MM.1S (cell line): ENCODE results near the gene GRIK4.

Experiments
- DNase-seq: peaks from one replicate; pipeline ENCODE4 v3.0.0-alpha.2; 2015
- H2AFZ ChIP-seq: fragments of 300-600 bp; sonication (generic); 2 replicates; pipeline ENCODE4 v1.6.0; 2016; ENCODE audit warnings: antibody characterized with exemption, low read length
- H3F3A ChIP-seq: fragments of 300-600 bp; sonication (generic); 2 replicates; pipeline ENCODE4 v1.6.1; 2016; ENCODE audit warnings: mild to moderate bottlenecking, antibody characterized with exemption, low read length, moderate library complexity, mixed read lengths; ENCODE audit not compliant: insufficient read depth
- H3K27ac ChIP-seq: fragments of 300-600 bp; sonication (generic); 2 replicates; pipeline ENCODE4 v1.5.1; 2016; ENCODE audit warnings: mild to moderate bottlenecking, low read length
- H3K27me3 ChIP-seq: fragments of 300-600 bp; sonication (generic); replicated peaks from 2 replicates; pipeline ENCODE4 v1.6.0; 2016; ENCODE audit warnings: low read length; ENCODE audit not compliant: insufficient read depth
- H3K36me3 ChIP-seq: fragments of 300-600 bp; sonication (generic); replicated peaks from 2 replicates; pipeline ENCODE4 v1.6.1; 2016; ENCODE audit warnings: mild to moderate bottlenecking, low read length, mixed read lengths; ENCODE audit not compliant: insufficient read depth
- H3K4me1 ChIP-seq: fragments of 300-600 bp; sonication (generic); 2 replicates; pipeline ENCODE4 v1.6.1; 2016; ENCODE audit warnings: low read length, mixed read lengths
- H3K4me2 ChIP-seq: fragments of 300-600 bp; sonication (generic); 2 replicates; pipeline ENCODE4 v1.6.0; 2016; ENCODE audit warnings: low read depth, low read length
- H3K4me3 ChIP-seq: fragments of 300-600 bp; sonication (generic); 2 replicates; pipeline ENCODE4 v1.5.1; 2016; ENCODE audit warnings: low read length, mixed read lengths
- H3K79me2 ChIP-seq: fragments of 300-600 bp; sonication (generic); 2 replicates; pipeline ENCODE4 v1.6.1; 2016; ENCODE audit warnings: mixed run types, low read length, mixed read lengths
- H3K9ac ChIP-seq: fragments of 300-600 bp; sonication (generic); 2 replicates; pipeline ENCODE4 v1.6.1; 2016; ENCODE audit warnings: low read length, mixed read lengths
- H3K9me2 ChIP-seq: fragments of 300-600 bp; sonication (generic); replicated peaks from 2 replicates; pipeline ENCODE4 v1.6.1; 2016; ENCODE audit warnings: mild to moderate bottlenecking, low read length, mixed read lengths; ENCODE audit not compliant: insufficient read depth
- H3K9me3 ChIP-seq: fragments of 300-600 bp; sonication (generic); replicated peaks from 2 replicates; pipeline ENCODE4 v1.6.1; 2016; ENCODE audit warnings: mild to moderate bottlenecking, low read length, mixed read lengths; ENCODE audit not compliant: insufficient read depth
- H4K20me1 ChIP-seq: fragments of 300-600 bp; sonication (generic); 2 replicates; pipeline ENCODE4 v1.6.1; 2016; ENCODE audit warnings: mild to moderate bottlenecking, low read length, moderate library complexity, mixed read lengths; ENCODE audit not compliant: insufficient read depth
- EZH2 ChIP-seq: fragments of 300-600 bp; sonication (generic); optimal IDR thresholded peaks from 2 replicates; pipeline ENCODE3; 2017; ENCODE audit warnings: low read depth, mild to moderate bottlenecking, antibody characterized with exemption, low read length, mixed read lengths
- EZH2phosphoT487 ChIP-seq: fragments of 300-600 bp; sonication (generic); IDR thresholded peaks from 2 replicates; pipeline ENCODE4 v1.6.1; 2018; ENCODE audit warnings: antibody characterized with exemption, low read length
- TF ChIP-seq, protein P1 (sequence below): fragments of 300-600 bp; sonication (generic); IDR thresholded peaks from 2 replicates; pipeline ENCODE4 v1.5.1; 2016; ENCODE audit warnings: antibody characterized with exemption, low read length, mixed read lengths

The GRIK4 gene

GRCh38 chr11:120919045-120919444 is 407.5 kb downstream of the GRIK4 start:
- no peak overlapping the region for H2AFZ ChIP-seq
- H3K27ac ChIP-seq: no peak overlapping the region
- no peaks in the 10 kb centered on the region for H3K4me1 ChIP-seq
- DNase-seq: no peak
- no peaks in the 10 kb centered on the region for H3K79me2 ChIP-seq
- H3K4me2 ChIP-seq: no peak overlapping the region
- no peaks in the 10 kb centered on the region for H3K9me3 ChIP-seq
- no peaks in the 10 kb centered on the region for H4K20me1 ChIP-seq
- H3K27me3 ChIP-seq: no peaks in the 10 kb centered on the region
- H3K9me2 ChIP-seq: no peaks in the 10 kb centered on the region
- H3K36me3 ChIP-seq: no peaks in the 10 kb centered on the region
- no peak for TF ChIP-seq EZH2
- TF ChIP-seq, protein P1, sequence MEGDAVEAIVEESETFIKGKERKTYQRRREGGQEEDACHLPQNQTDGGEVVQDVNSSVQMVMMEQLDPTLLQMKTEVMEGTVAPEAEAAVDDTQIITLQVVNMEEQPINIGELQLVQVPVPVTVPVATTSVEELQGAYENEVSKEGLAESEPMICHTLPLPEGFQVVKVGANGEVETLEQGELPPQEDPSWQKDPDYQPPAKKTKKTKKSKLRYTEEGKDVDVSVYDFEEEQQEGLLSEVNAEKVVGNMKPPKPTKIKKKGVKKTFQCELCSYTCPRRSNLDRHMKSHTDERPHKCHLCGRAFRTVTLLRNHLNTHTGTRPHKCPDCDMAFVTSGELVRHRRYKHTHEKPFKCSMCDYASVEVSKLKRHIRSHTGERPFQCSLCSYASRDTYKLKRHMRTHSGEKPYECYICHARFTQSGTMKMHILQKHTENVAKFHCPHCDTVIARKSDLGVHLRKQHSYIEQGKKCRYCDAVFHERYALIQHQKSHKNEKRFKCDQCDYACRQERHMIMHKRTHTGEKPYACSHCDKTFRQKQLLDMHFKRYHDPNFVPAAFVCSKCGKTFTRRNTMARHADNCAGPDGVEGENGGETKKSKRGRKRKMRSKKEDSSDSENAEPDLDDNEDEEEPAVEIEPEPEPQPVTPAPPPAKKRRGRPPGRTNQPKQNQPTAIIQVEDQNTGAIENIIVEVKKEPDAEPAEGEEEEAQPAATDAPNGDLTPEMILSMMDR: no peak
- no peak for TF ChIP-seq EZH2phosphoT487
- no peak overlapping the region for H3K9ac ChIP-seq
- no peak overlapping the region for H3K4me3 ChIP-seq
- H3F3A ChIP-seq: no peaks in the 10 kb centered on the region

- Histone ChIP-seq H2AFZ (no peak overlapping the region), H3K9me2 (no peaks in the 10 kb centered on the region), H3K4me3 (no peak overlapping the region), H3K4me1 (no peaks in the 10 kb centered on the region), H3K79me2 (no peaks in the 10 kb centered on the region), H3K9ac (no peak overlapping the region), H4K20me1 (no peaks in the 10 kb centered on the region), H3K36me3 (no peaks in the 10 kb centered on the region), H3K9me3 (no peaks in the 10 kb centered on the region), H3K27me3 (no peaks in the 10 kb centered on the region), H3K4me2 (no peak overlapping the region), H3K27ac (no peak overlapping the region), H3F3A (no peaks in the 10 kb centered on the region)
- TF ChIP-seq, protein P1: no peak
- TF ChIP-seq EZH2phosphoT487 (no peak), EZH2 (no peak)
- DNase-seq: no peak
These were observed 408.0 kb downstream of the GRIK4 start for GRCh38 chr11:120919566-120919965.

DNA sequence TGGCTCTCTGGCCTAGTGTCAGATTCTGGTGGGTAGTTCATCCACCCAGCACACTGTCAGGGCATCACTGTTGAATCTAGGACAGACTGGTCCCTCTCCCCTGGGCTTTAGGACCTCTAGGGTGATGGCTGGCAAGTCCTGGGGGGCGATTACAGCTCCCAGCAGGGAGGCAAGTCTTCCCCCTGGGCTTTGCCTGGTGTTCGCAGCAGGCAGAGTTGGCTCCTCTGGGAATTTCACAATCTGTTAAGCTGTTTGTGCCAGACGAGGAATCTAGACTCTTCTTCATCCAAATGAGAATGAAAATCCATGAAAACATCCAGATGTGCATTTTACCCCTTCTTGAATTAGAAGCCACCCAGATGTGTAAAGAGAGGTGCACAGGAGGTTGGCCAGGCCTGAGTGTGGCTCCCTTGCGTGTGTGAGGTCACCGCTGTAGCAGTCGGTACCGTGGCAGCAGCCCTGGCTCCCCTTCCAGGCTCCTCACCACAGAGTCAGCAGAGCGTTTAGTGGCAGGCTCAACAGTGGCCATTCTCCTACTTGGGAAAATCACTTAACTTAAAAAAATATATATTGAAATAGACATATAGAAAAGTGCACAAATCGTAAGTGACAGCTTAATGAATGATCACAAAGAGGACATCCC is 412.4 kb downstream of the GRIK4 start:
- DNase-seq: no peak
- no peaks in the 10 kb centered on the region for H3K9me2 ChIP-seq
- no peaks in the 10 kb centered on the region for H3K79me2 ChIP-seq
- H3K27ac ChIP-seq: no peak overlapping the region
- H3K36me3 ChIP-seq: no peaks in the 10 kb centered on the region
- H3K4me1 ChIP-seq: peaks cover 19% of the 10 kb centered on the region
- H2AFZ ChIP-seq: no peak overlapping the region
- H3K4me3 ChIP-seq: no peak overlapping the region
- no peaks in the 10 kb centered on the region for H4K20me1 ChIP-seq
- no peak overlapping the region for H3K4me2 ChIP-seq
- H3K9me3 ChIP-seq: no peaks in the 10 kb centered on the region
- TF ChIP-seq, protein P1: no peak
- no peak for TF ChIP-seq EZH2
- no peaks in the 10 kb centered on the region for H3K27me3 ChIP-seq
- H3F3A ChIP-seq: peaks cover 13% of the 10 kb centered on the region
- H3K9ac ChIP-seq: no peak overlapping the region
